CD4-positive, alpha-beta T cell (primary cell): Measurements from ENCODE around the gene SEC11C. TPM values are rescaled to one million over a fixed set of nuclear protein-coding genes. Genes with fewer than 3 reads are reported as not detected.

ENCODE experiments used
- ATAC-seq: fragments of 200-7000 bp; cut with Tn5 transposase; one replicate; pipeline ENCODE4 v1.10.0; 2022; ENCODE audit warnings: mild to moderate bottlenecking; ENCODE audit not compliant: poor library complexity
- CTCF ChIA-PET: fragments of 350-600 bp; sonication (Branson Sonifier 250); formaldehyde crosslinking; loops from one replicate; lab custom pipeline; 2021; ENCODE audit warnings: antibody characterized with exemption, inconsistent platforms; lab: Charles Lee
- POLR2A ChIA-PET: fragments of 350-600 bp; sonication (Branson Sonifier 250); formaldehyde crosslinking; loops from one replicate; lab custom pipeline; 2021; ENCODE audit warnings: antibody characterized with exemption, inconsistent platforms; lab: Charles Lee
- DNase-seq, 14 experiments: peaks; one replicate each; pipeline ENCODE4 v3.0.0-alpha.2; 2013 to 2020; ENCODE audit warnings: mixed read lengths in 2 of 14
- H3K27ac ChIP-seq, 2 donors: one replicate each; pipeline versions ENCODE4 v1.5.1 to v1.7.0; 2013; ENCODE audit warnings: low read length in 2 of 2, low read depth in 1 of 2, mild to moderate bottlenecking in 1 of 2
- H3K27me3 ChIP-seq, 2 experiments: 1 replicate in 1 of 2; 2 replicates in 1 of 2; pipeline versions ENCODE4 v1.6.1 to v1.7.0; 2013; ENCODE audit warnings: low read length in 2 of 2, control low read depth in 1 of 2, mild to moderate bottlenecking in 1 of 2, moderate library complexity in 1 of 2; ENCODE audit not compliant: insufficient read depth in 2 of 2, control insufficient read depth in 1 of 2
- H3K36me3 ChIP-seq: one replicate; pipeline ENCODE4 v1.6.1; 2013; ENCODE audit warnings: low read length, control low read depth; ENCODE audit not compliant: insufficient read depth
- H3K4me1 ChIP-seq: one replicate; pipeline ENCODE4 v1.6.1; 2013; ENCODE audit warnings: low read length, control low read depth; ENCODE audit not compliant: insufficient read depth
- H3K4me3 ChIP-seq: one replicate; pipeline ENCODE4 v1.5.1; 2013; ENCODE audit warnings: mild to moderate bottlenecking, low read length, moderate library complexity
- H3K9me3 ChIP-seq, 2 experiments: 1 replicate in 1 of 2; 2 replicates in 1 of 2; pipeline versions ENCODE4 v1.6.1 to v1.7.0; 2013; ENCODE audit warnings: low read length in 2 of 2, mild to moderate bottlenecking in 2 of 2, control low read depth in 1 of 2, moderate library complexity in 1 of 2; ENCODE audit not compliant: control insufficient read depth in 1 of 2, insufficient read depth in 1 of 2
- H3K27ac Mint-ChIP-seq: one replicate; pipeline ENCODE4 v1.8.0; 2020; ENCODE audit warnings: mixed read lengths
- H3K27me3 Mint-ChIP-seq: one replicate; pipeline ENCODE4 v1.8.0; 2021; ENCODE audit warnings: mixed read lengths
- H3K36me3 Mint-ChIP-seq: one replicate; pipeline ENCODE4 v1.8.0; 2021; ENCODE audit warnings: low read depth, mixed read lengths
- H3K4me1 Mint-ChIP-seq: one replicate; pipeline ENCODE4 v1.8.0; 2021; ENCODE audit warnings: low read depth, mixed read lengths
- H3K4me3 Mint-ChIP-seq: one replicate; pipeline ENCODE4 v1.8.0; 2020; ENCODE audit warnings: mild to moderate bottlenecking, mixed read lengths
- H3K9me3 Mint-ChIP-seq: one replicate; pipeline ENCODE4 v1.8.0; 2020; ENCODE audit warnings: mixed read lengths
- intact Hi-C, 2 experiments: fragments of 100-400 bp; cut with DNase I in 1 of 2; cut with micrococcal nuclease in 1 of 2; formaldehyde crosslinking; loops; one replicate each; pipeline versions ENCODE4 v1.15.1 to v1.9.0; 2023 to 2025; cut with DNase I, micrococcal nuclease
- total RNA-seq, 174 experiments: library from RNA in 2 of 174; stranded (reverse) in 2 of 174; gene quantifications; one replicate each; pipeline ENCODE4 v1.2.3 and lab custom pipeline; 2021 to 2026
- TF ChIP-seq, protein P1 (sequence below): fragments of 200-600 bp; IDR thresholded peaks from one replicate; pipeline ENCODE4 v1.8.0; 2022; ENCODE audit warnings: antibody characterized with exemption, mild to moderate bottlenecking

Gene SEC11C
- total RNA-seq, 2 experiments from 2014 or later = 42.0 to 44.1 TPM

DNA sequence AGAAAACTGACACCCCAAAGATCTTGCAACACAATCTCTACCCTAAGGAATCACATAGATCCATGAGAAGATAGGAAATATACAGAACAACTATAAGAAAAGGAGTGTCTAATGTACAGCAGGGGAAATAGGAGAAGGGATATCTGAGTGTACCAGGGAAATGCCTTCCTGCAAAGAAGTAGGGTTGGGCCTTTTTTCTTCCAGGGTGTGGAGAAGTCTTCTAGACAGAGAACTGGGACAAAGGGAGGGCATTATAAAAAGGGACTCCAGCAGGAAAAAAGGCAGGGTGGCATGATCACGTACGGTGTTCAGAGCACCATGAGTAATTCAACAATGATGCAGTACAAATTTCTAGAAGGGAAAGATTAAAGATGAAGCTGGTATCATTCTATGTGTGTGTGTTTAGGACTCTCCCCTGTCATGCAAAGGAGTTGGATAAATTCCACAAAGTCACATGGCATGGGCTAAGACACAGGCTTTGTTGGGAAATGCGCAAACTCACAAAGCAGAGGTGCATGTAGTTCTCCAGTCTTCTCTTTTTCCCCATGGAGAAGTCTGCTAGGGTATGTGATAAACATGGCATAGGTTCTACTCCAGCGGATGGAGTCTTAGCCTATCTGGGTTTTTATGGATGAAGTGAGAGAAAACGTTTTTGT lies 6.7 kb upstream of the SEC11C start:
- no peak for ATAC-seq
- Histone ChIP-seq H3K27ac (no peak overlapping the region), H3K4me1 (no peaks in the 10 kb centered on the region), H3K27me3 (peaks cover 21 to 60% of the 10 kb centered on the region in 2 experiments), H3K36me3 (no peaks in the 10 kb centered on the region), H3K9me3 (no peaks in the 10 kb centered on the region), H3K4me3 (no peak overlapping the region)
- H3K9me3 Mint-ChIP-seq = no peaks in the 10 kb centered on the region
- TF ChIP-seq, protein P1, sequence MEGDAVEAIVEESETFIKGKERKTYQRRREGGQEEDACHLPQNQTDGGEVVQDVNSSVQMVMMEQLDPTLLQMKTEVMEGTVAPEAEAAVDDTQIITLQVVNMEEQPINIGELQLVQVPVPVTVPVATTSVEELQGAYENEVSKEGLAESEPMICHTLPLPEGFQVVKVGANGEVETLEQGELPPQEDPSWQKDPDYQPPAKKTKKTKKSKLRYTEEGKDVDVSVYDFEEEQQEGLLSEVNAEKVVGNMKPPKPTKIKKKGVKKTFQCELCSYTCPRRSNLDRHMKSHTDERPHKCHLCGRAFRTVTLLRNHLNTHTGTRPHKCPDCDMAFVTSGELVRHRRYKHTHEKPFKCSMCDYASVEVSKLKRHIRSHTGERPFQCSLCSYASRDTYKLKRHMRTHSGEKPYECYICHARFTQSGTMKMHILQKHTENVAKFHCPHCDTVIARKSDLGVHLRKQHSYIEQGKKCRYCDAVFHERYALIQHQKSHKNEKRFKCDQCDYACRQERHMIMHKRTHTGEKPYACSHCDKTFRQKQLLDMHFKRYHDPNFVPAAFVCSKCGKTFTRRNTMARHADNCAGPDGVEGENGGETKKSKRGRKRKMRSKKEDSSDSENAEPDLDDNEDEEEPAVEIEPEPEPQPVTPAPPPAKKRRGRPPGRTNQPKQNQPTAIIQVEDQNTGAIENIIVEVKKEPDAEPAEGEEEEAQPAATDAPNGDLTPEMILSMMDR = no peak
- CTCF ChIA-PET = interaction anchor here (1.1 kb wide), 1 partner anchor 10 kb away, joined by 3 read pairs; no protein-coding TSS in a partner anchor
- no peaks in the 10 kb centered on the region for H3K36me3 Mint-ChIP-seq
- H3K27ac Mint-ChIP-seq = no peak overlapping the region
- no peak overlapping the region for H3K4me3 Mint-ChIP-seq
- H3K4me1 Mint-ChIP-seq = no peaks in the 10 kb centered on the region
- POLR2A ChIA-PET = no interaction called here
- DNase-seq = no peak
- peaks cover 73% of the 10 kb centered on the region for H3K27me3 Mint-ChIP-seq
- intact Hi-C loops = loop anchor here (10.0 kb wide), 2 partner anchors 62 to 458 kb away; partner anchors contain the start of gene MALT1 (in 1 of the 2)

DNA sequence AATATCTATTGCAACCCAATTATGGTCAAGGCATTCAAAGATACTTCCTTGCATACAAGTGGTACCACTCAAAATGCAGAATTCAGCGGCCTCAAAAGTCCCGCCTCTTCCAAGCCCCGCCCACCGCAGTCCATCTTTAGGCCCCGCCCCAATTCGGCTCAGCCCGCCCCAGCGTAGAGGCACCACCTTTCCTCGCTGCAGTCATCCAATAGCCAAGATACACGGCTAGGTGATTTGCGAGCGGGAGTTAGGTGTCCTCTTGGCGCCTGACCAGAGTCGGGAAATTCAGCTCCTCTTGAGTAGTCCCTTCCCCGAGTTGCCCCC lies 431 bp upstream of the SEC11C start:
- Histone ChIP-seq H3K27me3 (peaks cover 0 to 12% of the 10 kb centered on the region in 2 experiments), H3K4me1 (peaks cover 32% of the 10 kb centered on the region), H3K27ac (peak overlapping the region; percentile 94 to 99), H3K9me3 (no peaks in the 10 kb centered on the region), H3K4me3 (peak overlapping the region; percentile 78), H3K36me3 (no peaks in the 10 kb centered on the region)
- ChIA-PET CTCF (interaction anchor here (0.6 kb wide), 1 partner anchor 219 kb away, joined by 5 read pairs; no protein-coding TSS in a partner anchor), POLR2A (interaction anchor here (0.9 kb wide), 1 partner anchor 467 kb away, joined by 3 read pairs; no protein-coding TSS in a partner anchor)
- intact Hi-C loops = loop anchor here (10.0 kb wide), 2 partner anchors 56 to 464 kb away; partner anchors contain the start of gene MALT1 (in 1 of the 2)
- peak overlapping the region; percentile 98 for H3K27ac Mint-ChIP-seq
- peak; percentile 88 to 95 (median 91) for DNase-seq
- no peaks in the 10 kb centered on the region for H3K36me3 Mint-ChIP-seq
- peak overlapping the region; percentile 93 for H3K4me3 Mint-ChIP-seq
- ATAC-seq = peak; percentile 87
- no peaks in the 10 kb centered on the region for H3K9me3 Mint-ChIP-seq
- TF ChIP-seq, protein P1 = no peak
- peaks cover 38% of the 10 kb centered on the region for H3K4me1 Mint-ChIP-seq
- peaks cover 21% of the 10 kb centered on the region for H3K27me3 Mint-ChIP-seq

DNA sequence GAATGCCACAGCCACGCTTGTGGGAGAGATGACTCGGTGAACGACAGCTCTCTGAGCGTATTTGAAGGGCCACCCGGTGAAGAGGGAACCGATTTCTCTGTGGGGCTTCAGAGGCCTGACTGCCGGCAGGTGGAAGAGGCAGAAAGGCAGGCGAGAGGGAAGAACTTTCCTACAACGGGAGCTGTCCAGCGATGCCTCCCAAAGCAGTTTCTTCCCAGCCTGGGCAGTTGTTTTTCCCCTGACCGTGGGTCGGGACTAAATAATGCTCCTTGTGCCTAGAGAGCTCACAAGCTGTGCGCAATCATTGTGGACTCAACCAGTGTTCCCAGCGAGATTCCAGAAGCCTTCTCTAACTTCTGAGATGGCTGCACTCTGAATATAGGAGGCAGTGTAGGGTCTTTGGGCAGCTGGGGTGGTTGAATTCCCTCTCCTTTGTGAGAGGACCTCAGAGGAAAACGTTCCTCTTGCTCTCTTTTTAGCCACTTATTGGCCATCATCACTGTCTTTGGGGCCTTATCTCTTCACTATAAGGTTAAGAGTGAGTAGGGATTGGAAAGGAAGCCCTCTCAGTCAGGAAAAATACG lies 710 bp downstream of the SEC11C start:
- H3K4me1 ChIP-seq = peaks cover 35% of the 10 kb centered on the region
- peaks cover 10% of the 10 kb centered on the region for H3K27me3 Mint-ChIP-seq
- peak overlapping the region; percentile 93 for H3K4me3 Mint-ChIP-seq
- no peaks in the 10 kb centered on the region for H3K9me3 Mint-ChIP-seq
- intact Hi-C loops = loop anchor here (5.0 to 10.0 kb wide), 3 partner anchors 214 to 1513 kb away; partner anchors contain the start of genes LMAN1 (in 1 of the 2) and NEDD4L (in 1 of the 2)
- H3K36me3 ChIP-seq = no peaks in the 10 kb centered on the region
- peak overlapping the region; percentile 98 for H3K27ac Mint-ChIP-seq
- H3K27me3 ChIP-seq = peaks cover 0 to 1% of the 10 kb centered on the region in 2 experiments
- TF ChIP-seq, protein P1 = no peak
- ChIA-PET POLR2A (interaction anchor here (0.9 kb wide), 1 partner anchor 493 kb away, joined by 4 read pairs; no protein-coding TSS in a partner anchor), CTCF (no interaction called here)
- H3K4me3 ChIP-seq = peak overlapping the region; percentile 78
- no peak for ATAC-seq
- peak overlapping the region; percentile 94 to 99 for H3K27ac ChIP-seq
- no peaks in the 10 kb centered on the region for H3K36me3 Mint-ChIP-seq
- DNase-seq = no peak
- H3K9me3 ChIP-seq = no peaks in the 10 kb centered on the region
- H3K4me1 Mint-ChIP-seq = peaks cover 45% of the 10 kb centered on the region
